Activated naive CD4-positive, alpha-beta T cell treated with Interleukin-2 at 50 U/mL for 16 hours (primary cell): ENCODE results near the gene NTRK3.

Experiments used
- DNase-seq: peaks from one replicate; pipeline ENCODE4 v3.0.0-alpha.2; 2020

Gene NTRK3

DNA sequence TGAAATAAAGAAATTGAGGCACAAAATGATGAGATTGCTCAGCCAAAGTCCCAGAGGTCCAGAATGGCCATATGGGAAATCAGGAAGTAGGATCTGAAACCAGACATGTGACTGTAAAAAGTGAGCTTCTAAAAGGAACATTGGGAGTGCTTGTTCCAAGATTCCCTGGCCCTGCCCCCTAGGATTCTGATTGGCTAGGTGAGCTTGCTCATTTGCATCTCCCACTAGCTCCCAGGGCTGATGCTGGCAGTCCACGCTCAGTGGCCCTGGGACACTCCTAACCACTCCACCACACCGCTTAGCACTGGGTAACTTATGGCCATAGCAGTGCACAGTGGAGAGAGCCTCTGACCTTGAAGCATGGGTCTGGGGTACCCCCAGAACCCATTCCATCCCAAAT, 326.7 kb downstream of the NTRK3 start:
- no peak for DNase-seq

DNA sequence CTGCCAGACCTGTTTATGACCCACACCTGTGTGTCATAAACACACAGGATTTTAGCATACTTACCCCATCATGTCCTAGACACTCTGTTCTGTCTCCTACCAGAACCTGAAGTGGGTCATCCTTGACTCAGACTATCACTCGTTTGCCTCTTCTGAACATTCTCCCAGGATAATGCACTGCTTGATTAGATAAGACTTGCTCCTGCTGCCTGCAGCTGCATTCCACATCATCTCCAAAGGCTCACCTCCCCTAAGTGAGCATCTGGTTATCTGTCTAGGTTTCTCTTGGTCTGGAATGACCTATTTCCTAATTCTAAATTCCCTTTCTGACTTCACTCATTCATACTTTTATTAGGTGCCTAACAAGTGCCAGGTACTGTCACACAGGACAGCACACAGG, 332.1 kb downstream of the NTRK3 start:
- DNase-seq: no peak

DNA sequence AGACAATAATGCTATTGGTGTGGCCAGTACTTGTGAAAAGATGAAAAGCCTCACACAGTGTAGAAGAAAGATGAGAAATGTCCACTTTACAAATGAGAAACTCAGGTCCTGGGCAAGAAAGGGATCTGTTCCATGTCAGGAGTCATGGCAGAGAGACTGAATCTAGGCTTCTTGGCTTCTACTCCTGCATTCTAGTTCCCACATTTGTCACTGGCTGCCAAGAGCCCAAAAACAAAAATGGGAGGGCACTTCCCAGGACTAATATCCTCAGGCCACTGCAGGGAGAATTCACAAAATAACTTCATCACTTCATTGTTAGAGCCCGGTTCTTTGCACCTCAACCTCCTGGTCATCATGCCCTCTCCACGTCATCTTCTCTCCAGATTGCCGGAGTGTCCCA, 337.5 kb downstream of the NTRK3 start:
- no peak for DNase-seq

DNA sequence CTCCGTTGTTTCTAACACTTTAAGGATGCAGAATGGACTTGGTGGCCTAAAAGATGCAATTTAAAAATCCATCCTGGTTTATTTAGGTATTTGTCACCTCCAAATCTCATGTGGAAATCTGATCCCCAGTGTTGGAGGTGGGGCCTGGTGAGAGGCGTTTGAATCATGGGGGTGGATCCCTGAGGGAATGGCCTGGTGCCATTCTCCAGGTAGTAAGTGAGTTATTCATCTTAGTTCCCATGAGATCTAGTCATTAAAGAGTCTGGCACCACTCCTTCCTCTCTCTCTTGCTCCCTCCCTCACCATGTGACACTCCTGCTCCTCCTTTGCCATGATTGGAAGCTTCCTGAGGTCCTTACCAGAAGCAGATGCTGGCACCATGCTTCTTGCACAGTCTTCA, 339.1 kb downstream of the NTRK3 start:
- DNase-seq: no peak

DNA sequence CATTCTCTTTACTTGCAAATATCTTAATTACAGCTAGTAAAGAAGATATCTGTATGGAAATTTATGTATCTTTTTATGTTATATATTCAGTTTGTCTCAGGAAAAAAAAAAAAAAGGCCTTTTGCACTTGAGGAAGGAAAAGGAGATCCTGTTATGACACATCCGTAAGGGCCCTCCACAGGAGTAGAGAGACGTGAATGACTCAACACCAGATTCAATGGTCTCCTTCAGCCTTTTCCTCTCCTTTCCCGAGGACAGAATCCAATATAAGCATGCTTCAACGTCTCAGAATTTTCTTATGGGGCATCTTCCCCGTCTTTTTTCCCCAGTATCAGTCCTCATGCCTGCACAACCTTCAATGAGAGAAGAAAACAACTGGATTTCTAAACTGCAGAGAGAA, 340.3 kb downstream of the NTRK3 start:
- no peak for DNase-seq

DNA sequence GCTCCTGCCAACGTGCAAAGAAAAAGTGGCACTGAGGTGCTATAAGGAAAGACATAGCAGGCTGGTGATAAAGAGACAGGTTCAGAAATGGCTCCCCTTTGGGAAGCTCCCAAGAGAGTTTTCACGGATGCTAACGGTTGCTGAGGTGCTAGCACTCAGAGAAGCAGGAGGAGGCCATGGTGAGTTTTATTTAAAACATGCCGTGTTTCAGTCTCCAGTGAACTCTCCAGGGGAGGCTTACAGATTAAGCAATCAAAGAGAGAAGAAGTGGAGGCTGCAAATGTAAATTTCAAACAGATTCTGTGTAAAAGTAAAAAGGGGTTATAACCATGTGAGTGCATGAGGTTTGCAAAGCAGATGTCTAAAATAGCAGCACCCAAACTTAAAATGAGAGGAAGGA, 346.2 kb downstream of the NTRK3 start:
- DNase-seq: no peak

DNA sequence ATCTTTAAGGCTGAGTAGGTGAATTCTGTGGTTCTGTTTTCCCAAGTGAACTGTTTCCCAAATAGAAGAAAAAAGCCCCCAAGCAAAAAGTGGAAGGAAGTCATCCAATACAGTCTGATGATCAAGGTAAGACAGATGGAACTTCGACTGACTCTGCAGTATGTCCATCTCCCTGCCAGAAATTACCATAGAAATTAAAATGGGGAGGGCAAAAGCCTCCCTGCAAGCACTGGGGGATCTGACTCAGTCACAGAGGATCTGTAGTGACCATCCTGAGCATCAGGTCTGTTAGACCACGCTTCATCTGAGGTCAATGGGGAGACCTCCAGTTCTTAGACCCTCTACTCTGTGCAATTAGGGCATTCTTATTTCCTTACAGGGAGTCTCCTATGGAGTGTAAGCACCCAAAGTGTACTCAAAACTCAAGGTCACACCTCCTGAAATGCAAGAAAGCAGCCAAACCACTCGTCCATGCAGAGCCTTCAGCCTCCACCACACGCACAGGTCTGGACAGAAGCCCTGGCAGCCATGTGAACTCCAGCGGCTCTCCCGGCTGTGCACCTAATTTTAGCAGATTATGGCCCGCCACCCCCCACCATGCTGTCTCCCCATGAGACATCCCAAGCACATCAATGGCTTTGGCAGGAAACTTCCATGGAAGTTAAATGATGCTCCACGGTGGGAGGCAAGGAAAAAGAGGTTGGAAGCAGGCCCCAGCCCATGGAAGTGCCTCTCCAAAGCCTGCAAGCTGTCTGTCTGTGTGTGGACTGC, 348.7 kb downstream of the NTRK3 start:
- no peak for DNase-seq

DNA sequence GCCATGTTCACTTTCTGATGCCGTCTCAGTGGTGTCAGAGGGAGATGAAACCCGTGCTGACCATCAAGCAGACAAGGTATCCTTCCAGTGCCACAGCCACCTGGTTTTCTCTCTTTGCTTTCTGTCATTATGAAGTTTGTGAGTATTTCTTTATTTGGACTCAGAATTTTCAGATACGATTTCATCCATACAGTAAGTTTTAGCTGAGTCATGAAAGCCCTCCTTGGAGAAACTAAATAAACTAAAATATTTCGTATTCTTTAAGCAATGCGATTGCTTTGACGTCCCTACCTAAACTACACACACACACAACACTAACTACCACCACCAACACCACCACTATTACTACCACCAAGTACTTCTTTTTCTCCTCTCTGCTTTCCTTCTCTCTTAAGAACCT, 350.1 kb downstream of the NTRK3 start:
- no peak for DNase-seq

DNA sequence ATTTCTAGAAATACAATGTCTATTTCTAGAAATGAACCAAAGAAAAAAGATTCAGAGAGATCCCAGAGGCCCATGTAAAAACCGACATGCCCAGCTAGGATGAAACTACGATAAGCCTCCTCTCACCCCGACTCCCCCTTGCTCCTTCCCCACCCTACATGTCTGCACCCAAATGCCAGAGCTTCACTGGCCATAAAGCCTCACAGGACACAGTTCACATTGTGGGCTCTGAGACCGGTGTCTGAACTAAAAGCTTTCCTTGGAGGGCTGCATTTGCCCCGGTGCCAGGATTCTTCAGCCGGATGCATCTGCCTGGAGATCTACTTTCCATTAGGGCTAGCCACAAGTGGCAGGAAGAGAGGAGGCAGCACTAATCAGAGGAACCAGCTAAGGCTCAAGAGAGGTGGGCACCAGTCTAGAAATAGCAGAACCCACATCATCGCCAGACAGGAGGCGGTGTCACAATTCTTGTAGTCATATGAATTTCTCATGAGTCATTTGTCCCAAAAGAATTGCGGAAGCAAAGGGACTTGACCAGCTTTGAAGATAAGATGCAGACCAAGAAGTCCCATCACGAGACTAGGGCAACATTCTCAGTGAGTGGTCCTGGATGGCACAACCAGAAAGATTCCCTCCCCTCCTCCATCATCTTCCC, 353.6 kb downstream of the NTRK3 start:
- DNase-seq: no peak

DNA sequence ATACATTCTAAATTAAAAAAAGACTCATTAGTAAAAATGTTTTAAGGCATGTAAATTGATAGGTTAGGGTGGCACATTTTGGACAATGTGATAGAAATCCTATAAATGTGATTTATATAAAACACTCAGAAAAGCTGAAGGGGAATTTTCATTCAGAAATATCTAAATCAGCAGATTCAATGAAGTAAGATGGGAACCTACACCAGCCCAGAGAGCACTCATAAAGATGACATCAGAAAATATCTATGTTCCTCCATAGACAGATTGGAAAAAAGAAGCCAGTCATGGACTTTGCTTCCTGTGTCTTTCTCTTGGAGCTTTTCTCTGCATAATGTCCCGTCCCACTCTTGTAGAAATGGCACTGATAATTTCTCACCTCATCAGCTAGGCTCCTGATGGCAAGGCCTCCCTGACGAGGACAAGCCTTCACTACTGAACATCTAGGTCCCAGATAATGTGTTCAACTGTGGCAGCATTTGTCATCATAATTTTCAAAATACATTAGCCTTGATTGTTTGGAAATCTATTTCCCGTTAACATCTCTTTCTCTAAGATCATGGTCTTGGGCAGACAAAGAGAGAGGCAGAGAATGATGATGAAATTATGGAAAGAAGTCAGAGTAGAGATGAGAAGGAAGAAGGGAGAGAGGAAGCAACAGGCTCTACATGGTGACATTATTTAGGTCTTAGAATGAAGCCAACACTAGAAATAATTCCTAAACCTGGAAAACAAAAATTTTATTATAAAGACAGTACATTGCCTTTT, 354.4 kb downstream of the NTRK3 start:
- DNase-seq: no peak

DNA sequence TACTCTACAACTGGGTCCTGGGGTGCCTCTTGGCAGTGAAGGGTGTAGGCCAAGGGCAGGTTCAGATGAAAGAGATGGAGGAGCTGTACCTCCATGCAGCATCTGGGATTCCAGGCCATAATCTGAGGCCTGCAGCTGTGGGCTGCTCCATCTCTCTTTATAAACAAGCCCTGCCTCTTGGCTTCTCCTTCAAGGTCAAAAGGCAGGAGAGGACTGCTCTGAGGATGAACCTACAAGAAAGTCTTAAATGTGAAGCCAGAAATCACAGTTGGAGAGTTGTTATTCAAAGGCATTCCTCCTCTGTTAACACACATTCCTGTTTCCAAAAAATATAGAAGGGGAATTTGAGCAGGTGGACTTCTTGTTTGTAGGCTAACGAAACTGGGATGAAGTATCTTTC, 355.5 kb downstream of the NTRK3 start:
- no peak for DNase-seq

DNA sequence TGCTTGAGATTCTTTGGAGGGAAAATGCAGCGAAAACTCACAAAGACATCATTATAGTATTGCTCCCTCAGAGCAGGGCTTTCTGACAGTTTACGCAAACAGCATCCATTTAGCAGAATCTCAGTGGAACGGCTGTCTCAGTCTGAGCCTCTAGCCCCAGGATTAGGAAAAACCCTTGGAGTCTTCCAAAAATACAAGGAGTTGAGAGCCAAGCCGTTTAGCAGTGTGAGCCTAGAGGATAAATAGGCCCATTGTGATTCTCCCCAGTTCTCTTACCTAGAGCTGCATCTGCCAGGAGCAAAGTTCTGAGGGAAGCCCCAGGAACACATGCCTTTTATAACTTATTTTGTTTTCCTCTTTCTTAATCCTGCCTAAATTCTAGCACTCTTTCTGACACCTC, 359.6 kb downstream of the NTRK3 start:
- DNase-seq: no peak

DNA sequence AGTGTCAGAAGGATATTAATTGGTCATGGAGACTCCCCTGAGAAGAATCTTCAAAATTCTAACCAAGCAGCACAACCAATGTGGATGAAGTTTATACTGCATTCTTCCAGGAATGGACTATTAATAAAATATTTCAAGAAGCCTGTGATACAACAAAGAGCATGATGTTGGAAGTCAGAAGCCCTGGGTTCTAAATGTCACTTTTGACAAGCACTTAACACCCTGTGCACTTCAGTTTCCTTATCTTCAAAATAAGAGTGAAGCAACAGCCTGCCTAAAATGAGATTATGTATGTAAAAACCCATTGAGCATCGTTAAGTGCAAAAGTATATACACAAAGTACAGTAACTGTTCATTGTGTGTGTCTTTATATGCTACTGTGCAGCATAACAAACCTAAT, 369.4 kb downstream of the NTRK3 start:
- no peak for DNase-seq

DNA sequence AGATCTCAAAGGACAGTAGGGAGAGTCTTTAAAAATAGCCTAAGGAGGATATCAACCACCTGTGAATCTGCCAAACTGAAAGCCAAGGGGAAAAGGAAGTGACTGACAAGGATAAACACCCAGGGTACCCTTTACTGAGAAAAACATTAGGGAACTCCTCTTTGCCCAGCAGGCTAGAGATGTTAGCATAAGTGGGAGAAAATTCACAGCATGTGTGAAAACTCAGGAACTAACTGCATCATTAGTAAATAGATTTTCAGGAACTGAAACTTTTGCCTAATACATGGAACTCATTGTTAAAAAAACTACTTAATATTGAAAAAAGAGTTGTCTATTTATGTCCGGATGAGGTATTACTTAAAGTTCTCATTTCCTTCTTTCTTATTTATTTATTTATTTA, 375.5 kb downstream of the NTRK3 start:
- no peak for DNase-seq

DNA sequence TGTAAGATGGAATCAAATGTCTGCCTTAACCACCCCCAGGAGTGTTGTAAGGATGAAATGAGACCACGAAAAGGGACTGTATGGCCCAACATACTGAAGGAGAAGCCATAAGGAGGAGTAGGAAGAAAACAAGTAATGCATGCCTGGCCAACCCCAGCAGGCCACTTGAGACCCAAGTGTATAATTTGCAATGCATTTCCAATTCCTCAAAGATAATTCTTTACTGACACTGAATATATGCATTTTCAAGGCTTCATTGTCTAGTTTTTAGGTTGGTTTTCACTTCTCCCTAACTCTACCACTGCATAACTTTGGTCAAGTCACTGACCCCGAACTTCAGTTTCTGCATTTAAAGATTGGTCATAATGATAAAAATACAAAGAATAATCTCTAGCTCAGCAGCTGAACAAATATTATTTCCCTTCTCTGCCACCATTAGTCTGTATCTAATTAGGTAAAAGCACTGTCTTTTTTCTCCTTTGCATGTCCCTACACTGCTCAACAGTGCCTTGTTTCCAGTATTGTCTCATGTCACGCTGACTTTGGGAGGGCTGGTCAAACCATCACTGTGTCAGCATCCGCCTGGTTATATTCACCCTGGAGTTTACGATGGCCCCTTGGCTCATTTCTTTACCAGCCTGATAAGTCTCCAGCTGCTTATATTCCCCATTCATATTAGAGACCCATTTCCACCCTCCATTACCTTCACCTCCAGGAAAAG, 378.6 kb downstream of the NTRK3 start:
- DNase-seq: no peak

DNA sequence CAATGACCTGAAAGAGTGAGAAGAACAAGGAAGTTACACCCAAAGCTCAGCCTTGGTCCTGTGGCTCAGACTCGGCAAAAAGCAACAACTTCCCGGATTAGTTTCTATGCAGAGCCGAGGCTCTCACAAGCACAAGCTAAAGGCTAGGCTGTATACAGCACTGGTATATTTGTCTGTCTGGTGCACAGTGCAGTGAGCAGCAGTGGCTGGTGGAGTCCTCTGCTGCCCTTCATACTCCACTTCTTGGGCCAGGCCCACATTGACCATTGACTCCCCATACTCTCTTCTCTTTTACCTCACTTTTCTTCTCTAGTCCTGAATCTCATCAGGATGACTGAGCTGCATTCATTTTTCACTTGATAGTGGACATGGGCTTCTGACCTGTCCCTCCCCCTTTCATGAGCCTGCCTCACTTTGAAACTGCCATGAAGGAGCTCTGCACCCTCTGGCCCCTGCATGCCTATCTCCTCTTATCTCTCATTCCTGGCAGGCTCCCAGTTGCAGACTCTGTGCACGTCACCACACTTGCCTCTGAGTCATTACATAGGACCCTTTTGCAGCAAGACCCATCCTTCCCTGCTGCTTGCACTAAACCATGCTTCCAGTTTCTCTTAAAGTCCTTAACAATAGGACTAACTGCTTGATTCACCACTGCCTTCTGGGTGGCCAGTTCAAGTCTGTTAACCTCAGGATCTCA, 379.3 kb downstream of the NTRK3 start:
- DNase-seq: no peak

DNA sequence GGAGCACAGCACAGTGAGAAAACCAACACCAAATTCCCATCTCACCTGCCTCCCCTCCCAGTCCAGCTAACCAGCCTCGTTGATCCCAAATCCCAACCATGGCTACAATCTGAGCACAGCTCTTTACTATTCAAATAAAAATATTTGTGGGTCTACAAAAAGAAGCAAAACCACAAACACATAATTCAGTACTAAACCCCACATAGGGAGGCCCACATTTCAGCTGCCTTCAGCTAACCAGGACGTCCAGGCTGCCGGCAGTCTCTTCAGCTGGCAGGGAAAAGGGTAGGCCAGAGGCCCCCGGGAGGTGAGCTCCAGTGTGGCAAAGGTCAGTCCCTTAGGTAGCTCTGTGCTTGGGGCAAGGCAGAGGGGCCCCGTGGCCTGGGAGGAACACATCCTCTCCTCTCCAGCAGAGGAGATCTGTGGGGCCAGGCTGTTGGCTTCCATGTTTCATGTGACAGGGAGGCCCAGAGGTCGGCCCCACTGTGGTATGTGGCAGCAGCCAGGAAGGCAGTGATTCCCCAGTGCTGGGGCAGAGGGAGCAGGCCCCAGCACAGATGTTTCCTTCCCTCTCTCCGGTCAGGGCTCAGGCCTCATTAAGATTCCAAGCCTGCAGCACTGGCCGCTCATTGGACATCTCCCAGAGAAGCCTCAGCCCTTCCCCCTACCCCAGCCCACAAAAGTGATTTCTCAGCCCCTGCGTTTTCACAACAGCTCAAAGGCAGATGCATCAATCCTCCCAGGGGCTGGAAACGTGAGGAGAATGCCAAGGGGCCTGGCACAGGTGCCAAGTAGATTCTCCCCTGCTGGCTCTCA, 381.4 kb downstream of the NTRK3 start:
- DNase-seq: no peak

DNA sequence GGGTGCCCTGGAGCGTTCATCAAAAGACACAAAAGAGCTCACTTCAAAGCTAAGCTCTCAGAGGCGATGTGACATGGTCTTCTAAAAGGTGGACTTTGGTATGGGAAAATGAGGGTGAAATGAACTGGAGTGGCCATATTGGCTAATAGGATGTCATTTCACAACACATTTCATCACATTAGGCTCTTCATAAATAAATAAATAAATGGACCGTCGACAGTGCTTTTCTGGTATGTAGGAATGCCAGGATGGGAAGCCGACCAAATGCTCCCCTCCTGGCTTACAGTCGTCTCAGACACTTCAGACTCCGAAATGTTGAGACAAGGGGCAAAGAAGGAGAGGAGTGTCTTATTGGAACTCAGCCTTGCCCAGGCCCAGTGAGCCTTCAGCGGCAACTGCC, 383.0 kb downstream of the NTRK3 start:
- no peak for DNase-seq

DNA sequence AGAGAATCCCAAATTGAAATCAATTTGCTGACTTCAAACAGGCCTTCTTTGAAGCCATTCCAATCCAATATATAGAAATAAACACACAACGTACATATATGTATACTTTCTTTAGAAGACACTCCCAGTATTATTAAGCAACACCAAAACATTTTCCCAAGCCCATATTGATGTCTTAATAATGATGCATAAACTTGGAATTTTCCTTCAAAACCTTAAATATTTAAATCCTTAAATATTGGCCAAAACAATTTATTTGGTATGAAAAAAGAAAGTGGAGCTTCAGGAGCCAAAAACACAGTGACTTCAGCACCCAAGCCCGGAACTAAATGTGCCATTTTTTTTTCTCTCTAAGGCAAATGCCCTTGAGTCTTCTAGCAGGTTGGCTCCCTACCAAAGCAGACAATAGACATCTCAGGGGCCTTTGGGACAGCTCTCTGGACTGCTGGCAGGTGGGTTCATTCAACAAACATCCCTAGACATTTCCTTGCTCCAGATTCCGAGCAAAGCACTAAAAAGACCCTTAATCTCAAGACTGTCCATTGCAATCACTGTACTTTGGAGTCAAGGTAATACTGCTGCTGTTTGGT, 384.7 kb downstream of the NTRK3 start:
- DNase-seq: no peak

DNA sequence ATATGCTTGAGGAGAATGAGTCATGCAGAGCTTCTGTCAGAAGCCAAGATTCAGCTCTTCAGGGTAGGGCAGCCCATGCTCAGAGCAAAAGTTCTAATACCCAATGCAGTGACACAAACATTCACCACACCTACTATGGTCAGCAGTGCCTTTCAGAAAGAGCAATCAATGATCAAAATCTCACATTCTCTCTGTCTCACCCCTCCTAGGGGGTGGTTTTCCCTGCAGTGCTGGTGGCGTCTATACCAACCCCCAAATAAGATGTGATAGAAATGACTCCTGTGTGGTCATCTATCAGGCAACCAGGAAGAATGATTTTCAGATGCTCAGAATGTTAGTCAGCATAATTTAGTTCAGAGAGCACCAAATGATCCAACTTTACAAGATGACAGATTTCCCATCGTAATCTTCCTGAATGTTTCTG, 385.3 kb downstream of the NTRK3 start:
- no peak for DNase-seq

DNA sequence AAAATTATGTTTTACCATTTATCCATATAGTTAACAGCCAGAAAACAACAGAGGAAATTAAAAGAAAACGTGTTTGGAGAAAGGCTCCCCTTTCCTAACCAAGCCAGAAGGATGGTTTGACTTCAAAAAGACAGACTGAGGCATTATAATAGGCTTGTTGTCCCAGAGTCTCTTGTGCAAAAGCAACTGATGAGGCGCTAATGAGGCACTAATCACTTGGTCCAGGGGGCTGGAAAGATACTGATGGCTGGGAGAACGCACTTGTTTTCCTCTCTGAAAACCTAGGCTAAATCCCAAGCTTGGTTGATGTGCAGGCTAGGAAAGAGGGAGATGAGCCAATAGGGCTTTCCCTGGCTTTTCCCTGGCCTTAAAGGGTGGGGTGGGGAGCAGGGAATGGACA, 389.6 kb downstream of the NTRK3 start:
- DNase-seq: no peak

DNA sequence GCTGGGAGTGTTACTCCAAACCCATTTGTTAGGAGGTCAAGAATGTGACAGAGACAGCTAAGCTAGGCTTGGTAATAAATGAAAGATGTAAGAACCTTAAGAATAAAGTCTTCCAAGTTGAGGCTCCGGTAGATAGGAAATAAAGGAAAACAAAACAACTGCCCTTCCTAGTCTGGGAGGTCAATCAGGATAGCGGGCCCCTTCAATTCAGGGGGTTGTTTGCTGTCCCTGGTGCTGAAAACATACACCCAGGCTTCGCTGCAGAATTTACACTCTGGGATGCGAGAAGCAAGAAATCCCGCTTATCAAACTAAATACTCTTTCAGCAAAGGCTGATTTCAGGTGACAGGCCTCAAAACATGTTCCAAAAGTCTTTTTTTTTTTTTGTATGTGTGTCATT, 393.4 kb downstream of the NTRK3 start:
- DNase-seq: no peak
